HT1080 (cell line): ENCODE measurements around the gene ISLR2. TPM values are rescaled to one million over a fixed set of nuclear protein-coding genes. Genes with fewer than 3 reads are reported as not detected.
"Not testable (repeated sequence)": the region's sequence is repeated elsewhere in the genome, so short reads cannot be mapped to it uniquely, and the experiment has no call there.

Experiments used
- DNase-seq: peaks from one replicate; pipeline ENCODE4 v3.0.0-alpha.2; 2015; ENCODE audit warnings: low read depth
- total RNA-seq: library from RNA; depleted of rRNA; stranded (reverse); fragments of >200 nt; shearing (Covaris generic); gene quantifications from 2 replicates; pipeline ENCODE4 v1.2.3, GENCODE V29; 2014

ISLR2 gene
- total RNA-seq, 1 experiment from 2014 or later: not detected

- DNase-seq: no peak
Observed at GRCh38 chr15:74156678-74157411, 26.5 kb downstream of the ISLR2 start.

- no peak for DNase-seq
Observed at GRCh38 chr15:74157868-74158827, 27.8 kb downstream of the ISLR2 start.

DNA sequence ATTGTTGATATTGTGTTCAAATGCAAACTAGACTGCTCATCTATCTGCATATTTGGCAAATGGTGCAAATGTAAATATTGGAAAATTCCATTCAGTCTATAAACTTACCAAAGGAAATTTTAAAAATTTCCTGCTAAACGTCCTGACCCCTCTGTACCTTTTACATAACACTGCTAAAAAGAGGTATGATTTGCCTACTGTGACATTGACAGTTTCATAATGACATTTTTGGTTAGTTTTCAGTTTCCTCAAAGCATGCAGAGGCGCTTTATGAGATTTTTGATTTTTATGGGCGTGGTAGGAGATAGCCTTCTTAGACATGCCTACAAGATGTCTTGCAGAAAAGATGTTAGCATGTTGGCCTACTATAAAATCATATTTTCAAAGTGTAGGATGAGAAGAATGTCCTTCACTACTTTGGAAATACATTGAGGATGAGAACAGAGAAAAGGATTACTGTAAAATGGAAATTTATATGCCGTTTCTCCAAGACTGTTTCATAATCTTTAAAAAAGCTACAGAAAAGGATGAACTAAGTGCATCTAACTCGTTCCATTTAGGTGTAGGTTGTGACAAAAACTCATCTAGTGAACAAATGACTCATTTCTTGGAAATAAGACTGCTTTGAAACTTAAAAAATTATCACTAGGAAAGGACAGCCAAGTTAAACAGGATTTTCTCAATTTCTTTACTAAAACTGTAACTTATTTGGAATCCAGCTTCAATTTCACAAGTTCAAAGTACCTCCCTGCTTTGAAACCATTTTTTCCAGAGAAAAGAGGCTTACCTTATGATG, 28.7 kb downstream of the ISLR2 start:
- no peak for DNase-seq

GRCh38 chr15:74159773-74160172, 29.4 kb downstream of the ISLR2 start:
- DNase-seq: no peak

DNA sequence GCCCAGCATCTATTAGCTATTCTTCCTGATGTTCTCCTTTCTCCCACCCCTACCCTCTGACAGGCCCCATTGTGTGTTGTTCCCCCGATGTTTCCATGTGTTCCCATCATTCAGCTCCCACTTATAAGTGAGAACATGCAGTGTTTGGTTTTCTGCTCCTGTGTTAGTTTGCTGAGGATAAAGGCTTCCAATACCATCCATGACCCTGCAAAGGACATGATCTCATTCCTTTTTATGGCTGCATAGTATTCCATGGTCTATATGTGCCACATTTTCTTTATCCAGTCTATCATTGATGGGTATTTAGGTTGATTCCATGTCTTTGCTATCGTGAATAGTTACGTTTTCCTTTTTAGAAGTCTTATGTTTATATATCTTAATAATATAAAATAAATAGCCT, 30.0 kb downstream of the ISLR2 start:
- not testable (repeated sequence) for DNase-seq

DNA sequence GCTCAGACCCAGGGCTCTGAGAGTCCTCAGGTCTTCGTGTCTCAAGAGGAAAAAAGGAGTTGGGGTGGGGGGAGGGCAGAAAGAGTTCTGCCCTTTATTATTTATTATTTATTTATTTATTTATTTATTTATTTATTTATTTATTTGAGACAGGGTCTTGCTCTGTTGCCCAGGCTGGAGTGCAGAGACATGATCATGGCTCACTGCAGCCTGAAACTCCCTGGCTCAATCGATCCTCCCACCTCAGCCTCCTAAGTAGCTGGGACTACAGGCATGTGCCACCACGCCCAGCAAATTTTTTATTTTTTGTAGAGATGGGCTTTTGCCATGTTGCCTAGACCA, 31.8 kb downstream of the ISLR2 start:
- not testable (repeated sequence) for DNase-seq

DNA sequence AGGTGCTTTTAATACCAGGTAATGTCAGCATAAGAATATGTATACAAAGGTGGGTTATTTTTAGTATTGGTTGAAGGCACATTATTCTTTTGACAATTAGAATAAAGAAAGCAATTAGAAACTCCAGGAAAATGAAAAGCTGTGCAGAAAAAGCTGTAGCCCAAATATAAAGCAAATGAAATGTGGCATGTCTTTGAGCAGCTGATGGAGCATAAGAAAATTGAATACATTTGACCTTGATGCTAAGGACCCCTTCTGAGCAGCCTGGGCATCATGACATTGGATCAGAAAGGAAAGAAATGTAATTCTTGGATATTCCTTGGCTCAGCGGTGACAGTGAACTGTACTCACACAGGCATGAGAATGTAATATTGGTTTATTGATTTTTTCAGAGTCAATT, 35.1 kb downstream of the ISLR2 start:
- DNase-seq: no peak

GRCh38 chr15:74167891-74168331, 37.5 kb downstream of the ISLR2 start:
- no peak for DNase-seq

DNA sequence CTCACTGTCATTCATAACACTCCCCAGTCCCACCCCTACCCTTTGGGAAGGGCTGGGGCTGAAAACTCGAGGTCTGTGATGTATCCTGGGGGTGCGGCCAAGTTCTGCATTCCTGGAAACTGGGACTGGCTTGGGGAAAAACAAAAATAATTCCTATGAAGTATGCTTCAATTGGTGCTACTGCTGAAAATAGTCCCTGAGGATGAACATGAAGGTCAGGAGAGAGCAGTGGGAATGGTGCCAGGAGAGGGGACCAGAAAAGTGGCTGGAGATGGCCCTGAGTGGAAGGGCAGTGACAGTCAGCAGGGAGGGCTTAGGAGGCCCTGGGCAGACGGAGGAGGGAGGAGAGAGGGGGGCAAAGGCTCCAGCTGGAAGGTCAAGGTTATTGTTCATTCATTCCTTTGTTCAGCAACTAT, 38.3 kb downstream of the ISLR2 start:
- no peak for DNase-seq

DNA sequence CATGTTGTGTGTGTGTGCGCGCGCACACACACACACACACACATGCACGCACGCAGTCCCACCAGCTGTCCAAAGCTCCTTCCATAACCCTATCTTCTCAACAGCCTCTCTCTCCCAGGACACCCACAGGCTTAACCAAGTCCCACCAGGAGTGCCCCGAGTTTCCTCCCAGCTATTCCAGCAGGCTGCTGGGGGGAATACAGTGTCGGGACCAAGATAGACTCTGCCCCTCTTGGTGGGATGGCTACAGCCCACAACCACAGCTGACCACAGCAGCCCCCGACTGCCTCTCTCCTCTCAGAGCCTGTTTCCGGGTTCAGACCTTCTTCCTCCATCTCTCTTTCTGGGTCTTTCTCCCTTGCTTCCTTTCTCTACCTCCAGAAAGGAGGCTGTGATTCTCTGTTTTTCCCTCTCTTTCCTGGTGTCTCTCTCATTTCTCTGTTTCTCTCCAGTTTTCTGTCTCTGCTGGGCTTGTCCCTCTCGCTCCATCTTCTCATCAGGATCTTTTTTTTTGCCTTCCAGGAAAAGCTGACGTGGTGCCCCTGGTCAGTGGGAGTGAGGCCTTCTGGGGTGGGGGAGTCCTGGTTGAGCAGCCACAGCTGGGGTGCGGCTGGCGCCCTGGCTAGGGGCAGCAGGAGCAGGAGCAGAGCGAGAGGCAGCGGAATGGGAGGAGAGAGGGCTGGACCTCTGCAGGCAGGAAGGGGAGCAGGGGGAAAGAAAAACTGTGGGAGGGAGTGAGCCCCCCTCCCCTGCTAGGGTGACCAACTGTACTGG, 39.9 kb downstream of the ISLR2 start:
- DNase-seq: no peak

DNA sequence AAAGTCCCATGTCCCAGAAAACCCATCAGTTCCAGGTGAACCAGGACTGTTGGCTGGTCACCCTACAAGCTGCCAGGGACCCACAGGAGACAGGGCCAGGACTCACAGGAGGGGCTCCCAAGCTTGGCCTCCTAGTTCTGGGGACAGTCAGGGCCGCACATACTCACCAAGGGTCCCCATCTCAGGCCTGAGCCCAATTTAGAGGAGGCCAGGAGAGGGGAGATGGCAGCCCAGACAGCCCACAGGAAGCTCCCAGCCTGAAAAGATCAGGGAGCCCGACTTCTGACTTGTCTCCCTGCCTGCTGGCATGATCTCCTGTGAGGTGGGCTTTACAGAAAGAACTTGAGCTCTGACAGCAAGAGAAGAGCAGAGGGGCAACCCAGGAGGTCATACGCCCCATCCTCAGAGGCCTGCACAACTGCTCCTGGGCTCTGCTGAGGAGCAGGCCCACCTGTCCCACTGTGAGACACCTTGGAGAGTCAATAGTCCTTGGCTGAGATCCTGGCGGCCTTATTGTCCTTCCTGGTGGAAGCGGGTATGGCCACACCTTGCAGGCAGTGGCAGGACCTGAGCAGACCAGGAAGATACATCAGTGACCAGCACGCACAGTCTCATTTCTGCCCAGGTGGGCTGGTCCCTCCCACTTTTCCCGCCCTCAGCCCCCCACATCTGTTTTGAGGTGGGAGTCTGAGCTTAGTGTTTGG, 40.6 kb downstream of the ISLR2 start:
- no peak for DNase-seq

GRCh38 chr15:74171965-74172541, 41.7 kb downstream of the ISLR2 start:
- no peak for DNase-seq

DNA sequence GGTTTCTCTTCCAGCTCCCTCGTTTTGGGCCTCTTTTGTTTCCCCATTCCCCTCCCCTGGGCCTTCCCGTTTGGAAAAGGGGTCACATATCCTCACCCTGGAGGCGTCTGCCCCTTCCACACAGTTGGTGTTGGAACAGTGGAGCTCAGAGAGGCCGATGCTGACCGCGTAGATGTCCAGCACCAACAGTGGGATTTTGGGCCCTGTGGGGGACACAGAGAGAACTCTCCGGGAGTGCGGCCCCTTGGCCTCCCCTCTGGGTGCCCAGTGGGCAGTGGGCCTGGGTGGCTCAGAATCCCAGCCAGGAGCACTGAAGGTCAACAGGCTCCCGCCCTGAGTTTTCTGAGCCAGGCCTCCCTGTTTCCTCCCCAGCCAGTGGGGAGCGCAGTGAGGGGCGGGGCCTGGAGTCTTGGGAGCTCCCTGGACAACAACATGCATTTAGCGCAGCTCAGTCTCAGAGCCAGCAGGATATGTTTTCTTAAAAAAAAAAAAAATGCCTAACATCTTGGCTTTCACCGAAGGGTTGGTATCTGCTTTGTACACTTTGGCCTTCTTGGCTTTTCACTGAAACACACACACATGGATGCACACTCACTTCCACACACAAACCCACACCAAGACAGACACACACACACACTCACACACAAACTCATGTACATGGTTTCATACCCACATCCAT, 42.5 kb downstream of the ISLR2 start:
- no peak for DNase-seq

GRCh38 chr15:74173380-74174218, 43.2 kb downstream of the ISLR2 start, which contains the start of gene ISLR:
ISLR (plus strand) TSS chr15:74173710; CDS start chr15:74174859, 1,149 bp downstream.
- DNase-seq: no peak

- DNase-seq: no peak
Observed at GRCh38 chr15:74174219-74174957, 44.0 kb downstream of the ISLR2 start.

DNA sequence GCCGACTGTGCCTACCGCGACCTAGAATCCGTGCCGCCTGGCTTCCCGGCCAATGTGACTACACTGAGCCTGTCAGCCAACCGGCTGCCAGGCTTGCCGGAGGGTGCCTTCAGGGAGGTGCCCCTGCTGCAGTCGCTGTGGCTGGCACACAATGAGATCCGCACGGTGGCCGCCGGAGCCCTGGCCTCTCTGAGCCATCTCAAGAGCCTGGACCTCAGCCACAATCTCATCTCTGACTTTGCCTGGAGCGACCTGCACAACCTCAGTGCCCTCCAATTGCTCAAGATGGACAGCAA, 44.5 kb downstream of the ISLR2 start:
- DNase-seq: no peak

- no peak for DNase-seq
Observed at GRCh38 chr15:74175271-74176191, 45.1 kb downstream of the ISLR2 start.
